Measurements from ENCODE around the gene HEXIM1. TPM values are rescaled to one million over a fixed set of nuclear protein-coding genes. Genes with fewer than 3 reads are reported as not detected.

HEXIM1 gene
- polyA plus RNA-seq, 3 donors = 2.2 to 14.8 (median 2.5) TPM

DNA sequence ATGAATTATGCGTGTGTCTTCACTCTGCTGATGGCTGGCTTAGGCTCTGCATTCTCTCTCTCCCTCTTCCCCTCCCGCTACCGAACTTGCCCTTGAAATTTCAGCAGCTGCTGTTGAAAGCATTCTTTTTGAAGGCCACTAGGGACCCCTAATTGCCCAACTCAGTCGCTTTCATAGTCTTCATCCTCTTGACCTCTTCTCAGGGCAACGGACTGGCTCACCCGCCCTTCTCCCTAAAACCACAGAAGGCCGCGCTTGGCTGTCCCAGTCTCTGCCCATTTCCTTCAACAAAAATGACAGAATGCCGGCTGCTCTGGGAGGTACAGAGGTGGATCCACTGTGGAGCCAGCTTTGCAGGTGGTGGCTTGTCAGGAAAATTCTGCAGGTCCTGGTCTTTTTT, 52.4 kb downstream of the HEXIM1 start:
- no peaks in the 10 kb centered on the region for H3K79me2 ChIP-seq (ENCODE audit: insufficient read depth, low read length)
- no peaks in the 10 kb centered on the region for H3K27me3 Mint-ChIP-seq (ENCODE audit: low read depth in 3 of 3)
- peak overlapping the region in 1 of 2 donors; percentile 62 for H3K4me3 Mint-ChIP-seq
- H2AFZ ChIP-seq (ENCODE audit: insufficient read depth, low read depth, low read length, poor library complexity, severe bottlenecking) = peak overlapping the region; percentile 10
- no peaks in the 10 kb centered on the region for H3K36me3 ChIP-seq (replicated peaks in 1 of 2; ENCODE audit: control insufficient read depth in 1 of 2, insufficient read depth in 2 of 2, low read length in 2 of 2)
- DNase-seq = peak; percentile 57 to 71 (median 59)
- peaks cover 59% of the 10 kb centered on the region for H3K4me1 Mint-ChIP-seq
- H3K36me3 Mint-ChIP-seq = no peaks in the 10 kb centered on the region
- H3K4me2 ChIP-seq (replicated peaks; ENCODE audit: extremely low read depth, low read length, poor library complexity, severe bottlenecking) = peak overlapping the region; percentile 40
- H3K27me3 ChIP-seq (ENCODE audit: control insufficient read depth in 2 of 2, insufficient read depth in 2 of 2, low read length in 2 of 2) = no peaks in the 10 kb centered on the region
- H3K27ac ChIP-seq (ENCODE audit: low read depth in 1 of 2, low read length in 2 of 2) = peak overlapping the region; percentile 2 to 38
- H3K9ac ChIP-seq (ENCODE audit: insufficient read depth, low read length, poor library complexity, severe bottlenecking) = no peak overlapping the region
- H3K4me1 ChIP-seq (ENCODE audit: control insufficient read depth in 1 of 2, insufficient read depth in 2 of 2, low read length in 2 of 2) = peaks cover 54 to 66% of the 10 kb centered on the region in 2 donors
- intact Hi-C loops (cut with micrococcal nuclease) = loop anchor here in 1 of 2 donors (5.0 kb wide), 1 partner anchor 37 kb away; no protein-coding TSS in a partner anchor
- H3K27ac Mint-ChIP-seq = peak overlapping the region; percentile 63 to 94 (median 91)
- no peaks in the 10 kb centered on the region for H3K9me3 ChIP-seq (replicated peaks in 1 of 2; ENCODE audit: control insufficient read depth in 1 of 2, insufficient read depth in 1 of 2, low read length in 2 of 2)
- TF ChIP-seq, protein P1, sequence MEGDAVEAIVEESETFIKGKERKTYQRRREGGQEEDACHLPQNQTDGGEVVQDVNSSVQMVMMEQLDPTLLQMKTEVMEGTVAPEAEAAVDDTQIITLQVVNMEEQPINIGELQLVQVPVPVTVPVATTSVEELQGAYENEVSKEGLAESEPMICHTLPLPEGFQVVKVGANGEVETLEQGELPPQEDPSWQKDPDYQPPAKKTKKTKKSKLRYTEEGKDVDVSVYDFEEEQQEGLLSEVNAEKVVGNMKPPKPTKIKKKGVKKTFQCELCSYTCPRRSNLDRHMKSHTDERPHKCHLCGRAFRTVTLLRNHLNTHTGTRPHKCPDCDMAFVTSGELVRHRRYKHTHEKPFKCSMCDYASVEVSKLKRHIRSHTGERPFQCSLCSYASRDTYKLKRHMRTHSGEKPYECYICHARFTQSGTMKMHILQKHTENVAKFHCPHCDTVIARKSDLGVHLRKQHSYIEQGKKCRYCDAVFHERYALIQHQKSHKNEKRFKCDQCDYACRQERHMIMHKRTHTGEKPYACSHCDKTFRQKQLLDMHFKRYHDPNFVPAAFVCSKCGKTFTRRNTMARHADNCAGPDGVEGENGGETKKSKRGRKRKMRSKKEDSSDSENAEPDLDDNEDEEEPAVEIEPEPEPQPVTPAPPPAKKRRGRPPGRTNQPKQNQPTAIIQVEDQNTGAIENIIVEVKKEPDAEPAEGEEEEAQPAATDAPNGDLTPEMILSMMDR (IDR thresholded peaks at IDR 0.05) = no peak
- peak overlapping the region in 1 of 3 experiments; percentile 31 for H3K4me3 ChIP-seq (replicated peaks in 1 of 3; ENCODE audit: low read depth in 2 of 3, low read length in 3 of 3)
- 5% methylated on average over 6 of the region's 9 CpGs for WGBS (ENCODE audit: insufficient coverage)
- H4K20me1 ChIP-seq (ENCODE audit: insufficient read depth, low read length) = no peaks in the 10 kb centered on the region
- H3K9me3 Mint-ChIP-seq = peaks cover 0 to 2% (median 0%) of the 10 kb centered on the region in 7 donors

DNA sequence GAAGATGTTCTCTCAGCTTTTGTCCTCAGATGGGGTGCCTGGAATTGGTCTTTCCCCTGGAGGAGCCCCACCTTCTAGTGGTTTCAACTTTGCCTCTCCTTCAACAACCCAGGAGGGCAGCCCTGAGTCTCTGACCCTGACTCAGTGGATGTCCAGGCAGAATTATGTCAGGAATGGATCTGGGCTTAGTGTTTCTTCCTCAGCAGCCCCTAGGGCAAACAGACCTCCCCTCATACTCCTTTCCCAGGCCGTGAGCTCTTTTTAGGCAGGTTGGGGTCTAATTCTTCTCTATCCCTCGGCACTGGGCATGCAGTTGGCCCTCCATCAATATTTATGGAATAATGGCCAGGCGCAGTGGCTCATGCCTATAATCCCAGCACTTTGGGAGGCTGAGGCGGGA, 53.2 kb downstream of the HEXIM1 start:
- TF ChIP-seq, protein P1 (IDR thresholded peaks at IDR 0.05) = no peak
- intact Hi-C loops (cut with micrococcal nuclease) = loop anchor here in 1 of 2 donors (5.0 kb wide), 1 partner anchor 36 kb away; no protein-coding TSS in a partner anchor
- Histone ChIP-seq H3K4me3 (replicated peaks in 1 of 3; ENCODE audit: low read depth in 2 of 3, low read length in 3 of 3) (peak overlapping the region in 1 of 3 experiments; percentile 31), H3K36me3 (replicated peaks in 1 of 2; ENCODE audit: control insufficient read depth in 1 of 2, insufficient read depth in 2 of 2, low read length in 2 of 2) (peaks cover 0 to 4% of the 10 kb centered on the region in 2 donors), H3K9ac (ENCODE audit: insufficient read depth, low read length, poor library complexity, severe bottlenecking) (no peak overlapping the region), H4K20me1 (ENCODE audit: insufficient read depth, low read length) (no peaks in the 10 kb centered on the region), H3K4me2 (replicated peaks; ENCODE audit: extremely low read depth, low read length, poor library complexity, severe bottlenecking) (peak overlapping the region; percentile 40), H3K4me1 (ENCODE audit: control insufficient read depth in 1 of 2, insufficient read depth in 2 of 2, low read length in 2 of 2) (peaks cover 54 to 66% of the 10 kb centered on the region in 2 donors), H2AFZ (ENCODE audit: insufficient read depth, low read depth, low read length, poor library complexity, severe bottlenecking) (no peak overlapping the region), H3K27ac (ENCODE audit: low read depth in 1 of 2, low read length in 2 of 2) (peak overlapping the region; percentile 39 to 49), H3K27me3 (ENCODE audit: control insufficient read depth in 2 of 2, insufficient read depth in 2 of 2, low read length in 2 of 2) (no peaks in the 10 kb centered on the region), H3K9me3 (replicated peaks in 1 of 2; ENCODE audit: control insufficient read depth in 1 of 2, insufficient read depth in 1 of 2, low read length in 2 of 2) (no peaks in the 10 kb centered on the region), H3K79me2 (ENCODE audit: insufficient read depth, low read length) (no peaks in the 10 kb centered on the region)
- H3K4me1 Mint-ChIP-seq = peaks cover 59% of the 10 kb centered on the region
- H3K27me3 Mint-ChIP-seq (ENCODE audit: low read depth in 3 of 3) = peaks cover 0 to 1% (median 0%) of the 10 kb centered on the region in 3 donors
- H3K36me3 Mint-ChIP-seq = peaks cover 0 to 2% of the 10 kb centered on the region in 2 donors
- peaks cover 0 to 2% (median 0%) of the 10 kb centered on the region in 7 donors for H3K9me3 Mint-ChIP-seq
- H3K4me3 Mint-ChIP-seq = peak overlapping the region; percentile 28 to 31
- peak overlapping the region; percentile 63 to 94 (median 91) for H3K27ac Mint-ChIP-seq
- no peak for DNase-seq
- 100% methylated on average over 2 of the region's 4 CpGs for WGBS (ENCODE audit: insufficient coverage)

Small RNA genes lying within 50 kb of the gene (small RNA-seq; reads per million reads assigned to genes)
- not detected for gene MIR6784 (ENCODE audit: insufficient read length, low read depth)

Other genes starting within 250 kb of the HEXIM1 start
- 100 to 1,000 TPM in 2 of 3 donors, 10 to 100 TPM in 1; 82.9 to 144 (median 104) TPM for gene EFTUD2, start 249.0 kb upstream of the HEXIM1 start, polyA plus RNA-seq
- gene GFAP, start 233.0 kb upstream of the HEXIM1 start, polyA plus RNA-seq = under 1 TPM; 0.03 to 0.33 (median 0.18) TPM
- not detected for gene KIF18B, start 200.7 kb upstream of the HEXIM1 start, polyA plus RNA-seq
- not detected for gene C1QL1, start 180.2 kb upstream of the HEXIM1 start, polyA plus RNA-seq
- 1 to 10 TPM; 6.6 to 10.0 (median 8.7) TPM for gene DCAKD, start 96.8 kb upstream of the HEXIM1 start, polyA plus RNA-seq
- 10 to 100 TPM; 27.2 to 50.2 (median 45.1) TPM for gene NMT1, start 87.2 kb upstream of the HEXIM1 start, polyA plus RNA-seq
- 10 to 100 TPM in 1 of 3 donors, 1 to 10 TPM in 1, under 1 TPM in 1; 0.97 to 25.8 (median 2.5) TPM for gene PLCD3, start 16.0 kb upstream of the HEXIM1 start, polyA plus RNA-seq
- gene ACBD4, start 12.8 kb upstream of the HEXIM1 start, polyA plus RNA-seq = 1 to 10 TPM; 4.8 to 7.4 (median 6.2) TPM
- 1 to 10 TPM; 2.5 to 3.0 (median 2.9) TPM for gene HEXIM2, start 13.4 kb downstream of the HEXIM1 start, polyA plus RNA-seq
- 100 to 1,000 TPM in 1 of 3 donors, 10 to 100 TPM in 2; 23.8 to 826 (median 24.8) TPM for gene FMNL1, start 73.4 kb downstream of the HEXIM1 start, polyA plus RNA-seq
- not detected for gene SPATA32, start 113.6 kb downstream of the HEXIM1 start, polyA plus RNA-seq
- gene MAP3K14, start 168.5 kb downstream of the HEXIM1 start, polyA plus RNA-seq = 10 to 100 TPM in 1 of 3 donors, 1 to 10 TPM in 2; 1.4 to 29.9 (median 3.8) TPM